ENCODE data around the gene CLBA1. TPM values are rescaled to one million over a fixed set of nuclear protein-coding genes. Genes with fewer than 3 reads are reported as not detected.

The CLBA1 gene
- total RNA-seq, 1 donor from 2014 or later: 16.2 TPM

- DNase-seq (ENCODE audit: extremely low spot score, unreplicated experiment): no peak
- Mint-ChIP-seq H3K4me1 (ENCODE audit: unreplicated experiment) (peaks cover 10% of the 10 kb centered on the region), H3K27me3 (peaks cover 14% of the 10 kb centered on the region), H3K9me3 (no peaks in the 10 kb centered on the region), H3K27ac (no peak overlapping the region), H3K36me3 (no peaks in the 10 kb centered on the region), H3K4me3 (no peak overlapping the region)
- TF ChIP-seq, protein P1, sequence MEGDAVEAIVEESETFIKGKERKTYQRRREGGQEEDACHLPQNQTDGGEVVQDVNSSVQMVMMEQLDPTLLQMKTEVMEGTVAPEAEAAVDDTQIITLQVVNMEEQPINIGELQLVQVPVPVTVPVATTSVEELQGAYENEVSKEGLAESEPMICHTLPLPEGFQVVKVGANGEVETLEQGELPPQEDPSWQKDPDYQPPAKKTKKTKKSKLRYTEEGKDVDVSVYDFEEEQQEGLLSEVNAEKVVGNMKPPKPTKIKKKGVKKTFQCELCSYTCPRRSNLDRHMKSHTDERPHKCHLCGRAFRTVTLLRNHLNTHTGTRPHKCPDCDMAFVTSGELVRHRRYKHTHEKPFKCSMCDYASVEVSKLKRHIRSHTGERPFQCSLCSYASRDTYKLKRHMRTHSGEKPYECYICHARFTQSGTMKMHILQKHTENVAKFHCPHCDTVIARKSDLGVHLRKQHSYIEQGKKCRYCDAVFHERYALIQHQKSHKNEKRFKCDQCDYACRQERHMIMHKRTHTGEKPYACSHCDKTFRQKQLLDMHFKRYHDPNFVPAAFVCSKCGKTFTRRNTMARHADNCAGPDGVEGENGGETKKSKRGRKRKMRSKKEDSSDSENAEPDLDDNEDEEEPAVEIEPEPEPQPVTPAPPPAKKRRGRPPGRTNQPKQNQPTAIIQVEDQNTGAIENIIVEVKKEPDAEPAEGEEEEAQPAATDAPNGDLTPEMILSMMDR (conservative IDR thresholded peaks at IDR 0.05): no peak
These were observed 2.9 kb upstream of the CLBA1 start for GRCh38 chr14:104982548-104983230.

GRCh38 chr14:104983231-104983721 lies 2.3 kb upstream of the CLBA1 start:
- TF ChIP-seq, protein P1 (conservative IDR thresholded peaks at IDR 0.05): no peak
- no peak for DNase-seq (ENCODE audit: extremely low spot score, unreplicated experiment)
- no peaks in the 10 kb centered on the region for H3K36me3 Mint-ChIP-seq
- H3K4me1 Mint-ChIP-seq (ENCODE audit: unreplicated experiment): peaks cover 10% of the 10 kb centered on the region
- no peak overlapping the region for H3K27ac Mint-ChIP-seq
- no peaks in the 10 kb centered on the region for H3K9me3 Mint-ChIP-seq
- H3K4me3 Mint-ChIP-seq: no peak overlapping the region
- peaks cover 14% of the 10 kb centered on the region for H3K27me3 Mint-ChIP-seq

DNA sequence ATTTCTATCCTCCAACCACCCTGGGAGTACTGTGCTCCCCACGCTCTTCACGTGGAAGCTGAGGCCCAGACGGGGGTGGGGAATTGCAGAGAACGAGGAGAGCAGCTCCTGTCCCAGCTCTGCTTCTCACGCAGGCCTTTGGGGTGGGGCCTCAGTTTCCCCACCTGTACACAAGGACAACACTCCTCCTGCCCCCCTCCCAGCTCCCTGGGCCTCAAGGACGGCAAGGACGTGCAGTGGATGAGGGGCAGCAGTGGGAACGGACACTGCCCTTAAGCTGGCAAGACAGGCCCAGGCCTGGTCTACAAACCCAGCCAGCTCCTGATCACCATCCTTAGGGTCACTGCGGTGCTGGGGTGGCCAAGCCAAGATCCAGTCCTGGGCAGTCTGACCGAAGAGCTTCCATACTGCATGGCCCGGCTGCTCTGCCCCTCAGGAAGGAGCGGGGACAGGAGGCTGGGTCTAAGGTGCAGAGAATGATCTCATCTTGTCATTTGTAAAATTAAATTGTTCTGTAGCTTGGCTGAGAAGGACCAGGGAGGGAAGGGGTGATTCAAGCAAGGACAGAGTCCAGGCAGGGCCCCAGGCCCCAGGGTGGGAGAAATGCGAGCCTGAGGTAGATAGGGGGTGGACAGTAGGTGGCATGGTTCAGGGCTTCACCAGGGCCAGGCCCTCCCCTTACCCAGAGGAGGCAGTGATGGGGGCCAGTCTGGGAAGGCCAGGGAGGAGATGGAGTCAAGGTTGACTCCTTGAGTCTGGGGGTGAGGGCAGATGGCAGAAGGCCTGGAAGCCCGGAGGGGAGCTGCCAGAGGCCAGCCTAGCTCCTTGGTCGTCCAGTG lies 1.3 kb upstream of the CLBA1 start:
- peak overlapping the region; percentile 85 for H3K27ac Mint-ChIP-seq
- H3K9me3 Mint-ChIP-seq: no peaks in the 10 kb centered on the region
- H3K4me3 Mint-ChIP-seq: peak overlapping the region; percentile 84
- TF ChIP-seq, protein P1 (conservative IDR thresholded peaks at IDR 0.05): no peak
- H3K36me3 Mint-ChIP-seq: no peaks in the 10 kb centered on the region
- peaks cover 14% of the 10 kb centered on the region for H3K4me1 Mint-ChIP-seq (ENCODE audit: unreplicated experiment)
- no peak for DNase-seq (ENCODE audit: extremely low spot score, unreplicated experiment)
- H3K27me3 Mint-ChIP-seq: peaks cover 9% of the 10 kb centered on the region

DNA sequence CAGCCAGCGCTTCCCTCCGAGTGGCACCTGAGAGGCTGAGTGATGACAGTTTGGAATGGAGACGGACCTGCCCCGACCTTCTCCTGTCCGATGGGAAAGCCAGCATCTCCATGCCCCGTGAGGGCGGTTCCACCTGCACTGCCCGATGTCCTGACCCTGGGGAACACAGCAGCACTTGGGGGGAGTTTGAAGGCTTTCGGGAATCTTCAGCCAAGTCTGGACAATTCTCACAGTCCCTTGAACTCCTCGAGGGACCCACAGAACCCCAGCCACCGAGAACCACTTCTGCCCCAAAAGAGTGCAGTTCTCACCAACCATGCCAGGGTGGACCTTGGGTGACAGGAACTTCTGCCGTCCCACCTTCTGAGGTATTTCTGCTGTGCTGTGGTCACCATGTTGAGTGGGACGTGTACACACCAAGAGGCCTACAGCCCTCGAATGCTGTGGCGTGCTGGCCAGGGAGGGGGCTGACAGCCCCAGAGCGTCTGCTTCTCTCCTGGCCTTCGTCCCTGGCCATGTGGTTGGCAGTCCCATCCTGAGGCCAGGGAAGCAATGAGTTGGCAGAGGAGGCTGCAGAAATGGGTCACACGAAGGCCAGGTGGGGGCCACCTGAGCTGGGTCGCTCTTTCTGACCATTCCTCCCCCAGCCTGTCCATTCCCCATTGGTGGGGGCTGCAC lies 1.0 kb downstream of the CLBA1 start:
- no peak for DNase-seq (ENCODE audit: extremely low spot score, unreplicated experiment)
- H3K27ac Mint-ChIP-seq: peak overlapping the region; percentile 77
- H3K27me3 Mint-ChIP-seq: no peaks in the 10 kb centered on the region
- H3K9me3 Mint-ChIP-seq: no peaks in the 10 kb centered on the region
- H3K4me3 Mint-ChIP-seq: peak overlapping the region; percentile 77
- peaks cover 14% of the 10 kb centered on the region for H3K4me1 Mint-ChIP-seq (ENCODE audit: unreplicated experiment)
- H3K36me3 Mint-ChIP-seq: no peaks in the 10 kb centered on the region
- TF ChIP-seq, protein P1 (conservative IDR thresholded peaks at IDR 0.05): no peak

DNA sequence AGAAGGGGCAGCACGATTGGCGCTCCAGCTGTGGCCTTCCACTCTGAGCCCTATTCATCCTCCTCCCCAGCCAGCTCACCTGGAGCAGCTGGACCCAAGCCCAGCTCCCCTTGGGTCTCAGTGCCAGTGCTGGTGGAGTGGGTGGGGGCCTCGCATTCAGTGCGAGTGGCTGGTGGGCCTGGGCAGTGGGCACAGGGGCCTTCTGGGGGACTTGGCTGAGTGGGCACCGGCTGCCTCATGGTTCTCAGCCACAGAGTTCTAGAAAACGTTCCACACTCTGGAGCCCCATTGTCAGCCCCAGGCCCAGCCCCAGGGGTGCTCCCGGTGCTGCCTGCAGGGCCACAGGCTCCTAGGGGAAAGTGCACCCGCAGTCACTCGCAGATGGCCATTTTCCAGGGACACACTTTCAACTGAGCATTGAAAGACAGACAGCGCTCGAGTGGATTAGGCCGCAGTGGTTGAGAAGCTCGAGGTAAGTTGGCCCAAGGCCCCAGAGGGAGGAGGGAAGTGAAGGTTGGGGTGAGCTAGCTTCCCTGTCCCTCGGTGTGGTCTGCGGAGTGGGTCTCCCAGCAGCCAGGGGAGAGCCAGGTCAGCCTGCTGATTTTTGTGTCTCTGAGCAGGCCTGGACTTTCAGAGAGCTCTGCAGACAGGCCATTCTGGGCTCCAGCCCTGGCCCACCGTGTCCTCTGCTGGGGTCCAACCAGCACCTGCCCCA lies 3.8 kb downstream of the CLBA1 start:
- H3K4me3 Mint-ChIP-seq: no peak overlapping the region
- DNase-seq (ENCODE audit: extremely low spot score, unreplicated experiment): no peak
- no peaks in the 10 kb centered on the region for H3K27me3 Mint-ChIP-seq
- TF ChIP-seq, protein P1 (conservative IDR thresholded peaks at IDR 0.05): no peak
- no peaks in the 10 kb centered on the region for H3K9me3 Mint-ChIP-seq
- no peak overlapping the region for H3K27ac Mint-ChIP-seq
- peaks cover 12% of the 10 kb centered on the region for H3K36me3 Mint-ChIP-seq
- peaks cover 9% of the 10 kb centered on the region for H3K4me1 Mint-ChIP-seq (ENCODE audit: unreplicated experiment)
